ENCODE measurements around the gene MINK1. TPM values are rescaled to one million over a fixed set of nuclear protein-coding genes. Genes with fewer than 3 reads are reported as not detected.

MINK1 gene
- total RNA-seq, 1 experiment from 2014 or later: 68.8 TPM

GRCh38 chr17:4789701-4789950 lies 43.5 kb upstream of the MINK1 start:
- peaks cover 76% of the 10 kb centered on the region for H3K27me3 Mint-ChIP-seq (ENCODE audit: low read depth)
- Histone ChIP-seq H3K4ac (ENCODE audit: low read depth, low read length) (no peak overlapping the region), H3T11ph (ENCODE audit: low read length) (no peak overlapping the region), H4K8ac (replicated peaks; ENCODE audit: insufficient read length, low read depth, low read length) (no peak overlapping the region), H4K5ac (ENCODE audit: insufficient read length, low read depth, low read length) (no peak overlapping the region), H3K79me1 (ENCODE audit: insufficient read depth, low read depth, low read length, poor library complexity, severe bottlenecking) (no peaks in the 10 kb centered on the region), H2AK5ac (ENCODE audit: insufficient read length, low read length) (no peak overlapping the region), H3K27ac (ENCODE audit: insufficient read length, low read depth, low read length) (no peak overlapping the region), H3K27me3 (ENCODE audit: insufficient read depth, low read length) (peaks cover 40% of the 10 kb centered on the region), H3K4me2 (ENCODE audit: insufficient read depth, insufficient read length, low read length) (peak overlapping the region; percentile 47), H2BK20ac (ENCODE audit: low read depth, low read length, poor library complexity, severe bottlenecking) (no peak overlapping the region), H4K20me1 (ENCODE audit: control insufficient read depth, insufficient read depth, insufficient read length) (peaks cover 3% of the 10 kb centered on the region), H3K23me2 (ENCODE audit: insufficient read length, low read depth, low read length, poor library complexity, severe bottlenecking) (peaks cover 17% of the 10 kb centered on the region), H2BK12ac (ENCODE audit: insufficient read length, low read depth, low read length) (no peak overlapping the region), H3K4me1 (ENCODE audit: insufficient read depth, low read length) (peaks cover 2% of the 10 kb centered on the region; the same call in 1 of the 2 replicates), H4K91ac (ENCODE audit: insufficient read length, low read depth, low read length) (peak overlapping the region; percentile 61), H3K14ac (ENCODE audit: insufficient read depth, low read length) (no peak overlapping the region), H3K23ac (ENCODE audit: insufficient read length, low read depth, low read length) (no peak overlapping the region), H3K9me3 (ENCODE audit: control insufficient read depth, low read depth, low read length) (no peaks in the 10 kb centered on the region), H2BK5ac (ENCODE audit: insufficient read length, low read length) (no peak overlapping the region), H2BK120ac (ENCODE audit: low read depth, low read length, poor library complexity, severe bottlenecking) (no peak overlapping the region), H3K9ac (ENCODE audit: extremely low read depth, insufficient read length, low read length) (no peak overlapping the region), H2AFZ (ENCODE audit: low read length) (no peak overlapping the region), H3K18ac (ENCODE audit: insufficient read length, low read depth, low read length) (no peak overlapping the region), H2BK15ac (ENCODE audit: low read depth, low read length) (no peak overlapping the region), H3K56ac (ENCODE audit: insufficient read length, low read depth, low read length) (no peak overlapping the region), H3K79me2 (ENCODE audit: insufficient read depth, low read length) (no peaks in the 10 kb centered on the region)
- no peaks in the 10 kb centered on the region; a peak in 1 of 7 replicates for H3K36me3 Mint-ChIP-seq (ENCODE audit: insufficient read depth in 1 of 3, low read depth in 3 of 3)
- H3K27ac Mint-ChIP-seq: no peak overlapping the region
- peaks cover 27 to 35% of the 10 kb centered on the region in 2 experiments for H3K4me1 Mint-ChIP-seq
- DNase-seq: no peak
- no peak for TF ChIP-seq CTCF (conservative IDR thresholded peaks at IDR 0.05)
- H3K9me3 Mint-ChIP-seq: no peaks in the 10 kb centered on the region; a peak in 1 of 5 replicates
- peak overlapping the region; percentile 70 to 87 for H3K4me3 Mint-ChIP-seq
- WGBS (ENCODE audit: extremely low coverage, insufficient read length, low lambda C conversion rate): no CpG with 5 or more reads among the region's 25 CpGs
